ENCODE measurements around the gene CHST11.

DNA sequence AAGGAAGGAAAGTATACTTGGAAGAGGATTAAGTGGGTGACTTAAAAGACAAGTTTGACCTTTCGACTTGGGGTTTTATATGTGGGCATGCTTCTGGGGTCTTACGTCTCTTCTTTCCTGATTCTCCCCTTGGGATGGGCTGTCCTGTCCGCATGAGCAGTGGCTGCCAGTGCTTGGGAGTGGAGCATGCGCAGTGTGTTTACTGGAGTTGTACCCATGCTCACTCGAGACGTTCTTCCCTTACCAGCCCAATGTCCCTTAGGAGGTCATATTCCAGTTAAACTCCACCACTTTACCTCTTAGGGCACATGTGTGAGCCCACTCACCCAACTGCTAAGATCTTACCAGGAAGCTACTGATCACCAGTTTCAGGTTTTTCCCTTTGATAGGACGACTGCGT, 20.0 kb upstream of the CHST11 start:
- TF ChIP-seq, protein P1, sequence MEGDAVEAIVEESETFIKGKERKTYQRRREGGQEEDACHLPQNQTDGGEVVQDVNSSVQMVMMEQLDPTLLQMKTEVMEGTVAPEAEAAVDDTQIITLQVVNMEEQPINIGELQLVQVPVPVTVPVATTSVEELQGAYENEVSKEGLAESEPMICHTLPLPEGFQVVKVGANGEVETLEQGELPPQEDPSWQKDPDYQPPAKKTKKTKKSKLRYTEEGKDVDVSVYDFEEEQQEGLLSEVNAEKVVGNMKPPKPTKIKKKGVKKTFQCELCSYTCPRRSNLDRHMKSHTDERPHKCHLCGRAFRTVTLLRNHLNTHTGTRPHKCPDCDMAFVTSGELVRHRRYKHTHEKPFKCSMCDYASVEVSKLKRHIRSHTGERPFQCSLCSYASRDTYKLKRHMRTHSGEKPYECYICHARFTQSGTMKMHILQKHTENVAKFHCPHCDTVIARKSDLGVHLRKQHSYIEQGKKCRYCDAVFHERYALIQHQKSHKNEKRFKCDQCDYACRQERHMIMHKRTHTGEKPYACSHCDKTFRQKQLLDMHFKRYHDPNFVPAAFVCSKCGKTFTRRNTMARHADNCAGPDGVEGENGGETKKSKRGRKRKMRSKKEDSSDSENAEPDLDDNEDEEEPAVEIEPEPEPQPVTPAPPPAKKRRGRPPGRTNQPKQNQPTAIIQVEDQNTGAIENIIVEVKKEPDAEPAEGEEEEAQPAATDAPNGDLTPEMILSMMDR (IDR thresholded peaks at IDR 0.05; ENCODE audit: borderline replicate concordance, extremely low read depth, low read length, poor library complexity, severe bottlenecking) = no peak
- TF ChIP-seq EZH2 (IDR thresholded peaks at IDR 0.05; ENCODE audit: borderline replicate concordance, low read depth, low read length, severe bottlenecking) = no peak

Measured in DND-41 (cell line).